ENCODE data around the gene WDR74. TPM values are rescaled to one million over a fixed set of nuclear protein-coding genes. Genes with fewer than 3 reads are reported as not detected.

Gene WDR74
- total RNA-seq, 2 donors from 2014 or later: 19.8 to 55.2 TPM

- Histone ChIP-seq H3K4me1 (ENCODE audit: control insufficient read depth in 1 of 2, low read depth in 2 of 2) (peaks cover 13 to 45% of the 10 kb centered on the region in 2 donors), H3K36me3 (peaks cover 6% of the 10 kb centered on the region), H3K27ac (peak within 1 kb of the TSS; percentile 95 to 96), H3K9me3 (no peaks in the 10 kb centered on the region), H3K27me3 (replicated peaks; ENCODE audit: insufficient read depth) (no peaks in the 10 kb centered on the region), H3K4me3 (peak within 1 kb of the TSS; percentile 82)
- peak; percentile 100 for DNase-seq (ENCODE audit: low spot score)
- peak; percentile 85 for ATAC-seq (ENCODE audit: insufficient number of reproducible peaks, low FRiP score, low read depth)
- TF ChIP-seq CTCF (IDR thresholded peaks at IDR 0.05): peak; percentile 11
Observed at GRCh38 chr11:62787005-62787759, 52.2 kb downstream of the WDR74 start, which contains the start of gene TMEM179B. Gene TMEM179B (plus strand): TSS chr11:62787402. CDS start chr11:62787432, 30 bp downstream.

- H3K27ac ChIP-seq: peak overlapping the region; percentile 95 to 96
- H3K4me1 ChIP-seq (ENCODE audit: control insufficient read depth in 1 of 2, low read depth in 2 of 2): peaks cover 13 to 43% of the 10 kb centered on the region in 2 donors
- DNase-seq (ENCODE audit: low spot score) (peak; percentile 66), ATAC-seq (ENCODE audit: insufficient number of reproducible peaks, low FRiP score, low read depth) (peak; percentile 78)
- H3K9me3 ChIP-seq: no peaks in the 10 kb centered on the region
- no peaks in the 10 kb centered on the region for H3K27me3 ChIP-seq (replicated peaks; ENCODE audit: insufficient read depth)
- H3K4me3 ChIP-seq: peak overlapping the region; percentile 82
- TF ChIP-seq CTCF (IDR thresholded peaks at IDR 0.05): peak; percentile 92
- H3K36me3 ChIP-seq: peaks cover 6% of the 10 kb centered on the region
Observed at GRCh38 chr11:62786318-62787004, 52.9 kb downstream of the WDR74 start.

Other genes starting within 250 kb of the WDR74 start
- 10 to 100 TPM in 1 of 2 donors, 1 to 10 TPM in 1; 9.5 to 12.5 TPM for gene TUT1, start 248.1 kb downstream of the WDR74 start, total RNA-seq
- gene MTA2, start 237.7 kb downstream of the WDR74 start, total RNA-seq: 100 to 1,000 TPM in 1 of 2 donors, 10 to 100 TPM in 1; 55.9 to 124 TPM
- gene EML3, start 226.8 kb downstream of the WDR74 start, total RNA-seq: 100 to 1,000 TPM; 106 to 111 TPM
- 10 to 100 TPM; 11.4 to 12.6 TPM for gene ROM1, start 226.3 kb downstream of the WDR74 start, total RNA-seq
- gene B3GAT3, start 217.6 kb downstream of the WDR74 start, total RNA-seq: 10 to 100 TPM; 27.5 to 30.3 TPM
- 100 to 1,000 TPM; 120 to 159 TPM for gene GANAB, start 193.0 kb downstream of the WDR74 start, total RNA-seq
- 10 to 100 TPM; 16.4 to 24.3 TPM for gene INTS5, start 186.3 kb downstream of the WDR74 start, total RNA-seq
- 10 to 100 TPM; 20.5 to 28.6 TPM for gene C11orf98, start 174.4 kb downstream of the WDR74 start, total RNA-seq
- 1 to 10 TPM; 1.5 to 2.9 TPM for gene CSKMT, start 174.3 kb downstream of the WDR74 start, total RNA-seq
- gene UQCC3, start 167.9 kb downstream of the WDR74 start, total RNA-seq: 1 to 10 TPM; 2.3 to 7.3 TPM
- 1 to 10 TPM; 3.7 to 7.8 TPM for gene LBHD1, start 167.3 kb downstream of the WDR74 start, total RNA-seq
- 100 to 1,000 TPM in 1 of 2 donors, 10 to 100 TPM in 1; 88.6 to 159 TPM for gene UBXN1, start 160.5 kb downstream of the WDR74 start, total RNA-seq
- gene LRRN4CL, start 150.1 kb downstream of the WDR74 start, total RNA-seq: 10 to 100 TPM; 10.5 to 22.5 TPM
- 10 to 100 TPM; 14.0 to 50.9 TPM for gene BSCL2, start 132.2 kb downstream of the WDR74 start, total RNA-seq
- not detected for gene GNG3, start 131.9 kb downstream of the WDR74 start, total RNA-seq
- gene HNRNPUL2, start 112.1 kb downstream of the WDR74 start, total RNA-seq: 10 to 100 TPM; 21.3 to 41.8 TPM
- 10 to 100 TPM in 1 of 2 donors, 1 to 10 TPM in 1; 9.1 to 14.5 TPM for gene TTC9C, start 111.1 kb downstream of the WDR74 start, total RNA-seq
- gene ZBTB3, start 85.4 kb downstream of the WDR74 start, total RNA-seq: 1 to 10 TPM; 6.2 to 7.6 TPM
- 10 to 100 TPM; 37.0 to 54.4 TPM for gene POLR2G, start 78.0 kb downstream of the WDR74 start, total RNA-seq
- 10 to 100 TPM; 18.5 to 22.2 TPM for gene TAF6L, start 68.2 kb downstream of the WDR74 start, total RNA-seq
- gene TMEM179B, start 52.2 kb downstream of the WDR74 start, total RNA-seq: 10 to 100 TPM; 45.6 to 70.8 TPM
- gene TMEM223, start 47.6 kb downstream of the WDR74 start, total RNA-seq: 10 to 100 TPM; 11.1 to 30.2 TPM
- gene NXF1, start 34.1 kb downstream of the WDR74 start, total RNA-seq: 100 to 1,000 TPM in 1 of 2 donors, 10 to 100 TPM in 1; 82.9 to 109 TPM
- 10 to 100 TPM; 32.0 to 46.8 TPM for gene STX5, start 7.5 kb downstream of the WDR74 start, total RNA-seq
- not detected for gene TEX54, start 6.7 kb downstream of the WDR74 start, total RNA-seq
- 100 to 1,000 TPM; 138 to 739 TPM for gene SLC3A2, start 41.3 kb upstream of the WDR74 start, total RNA-seq
- not detected for gene CHRM1, start 81.8 kb upstream of the WDR74 start, total RNA-seq
- not detected for gene SLC22A6, start 145.4 kb upstream of the WDR74 start, total RNA-seq
- not detected for gene SLC22A8, start 176.3 kb upstream of the WDR74 start, total RNA-seq

Data from thoracic aorta (tissue), 2 donors.